NCI-H345 treated with DMSO at 0.1 percent for 48 hours (cell line): Measurements from ENCODE around the gene UBE2K.
"Not testable (repeated sequence)": the region's sequence is repeated elsewhere in the genome, so short reads cannot be mapped to it uniquely, and the experiment has no call there.

ENCODE experiments used
- DNase-seq: peaks from one replicate; lab custom pipeline; 2025; ENCODE audit not compliant: unreplicated experiment; lab: John Stamatoyannopoulos, UW

The UBE2K gene

GRCh38 chr4:39687014-39687413, 10.9 kb upstream of the UBE2K start:
- no peak for DNase-seq

- DNase-seq, result no peak
Observed at GRCh38 chr4:39689970-39690369, 8.0 kb upstream of the UBE2K start.

- DNase-seq, result no peak
Observed at GRCh38 chr4:39698424-39699009, 581 bp downstream of the UBE2K start.

GRCh38 chr4:39699687-39700409, 1.9 kb downstream of the UBE2K start:
- DNase-seq, result no peak

GRCh38 chr4:39700554-39700953, 2.6 kb downstream of the UBE2K start:
- DNase-seq, result no peak

GRCh38 chr4:39702716-39703115, 4.8 kb downstream of the UBE2K start:
- DNase-seq, result no peak

- DNase-seq, result not testable (repeated sequence)
Observed at GRCh38 chr4:39704789-39705188, 6.9 kb downstream of the UBE2K start.

GRCh38 chr4:39706334-39706733, 8.4 kb downstream of the UBE2K start:
- no peak for DNase-seq

GRCh38 chr4:39706741-39707511, 9.0 kb downstream of the UBE2K start:
- DNase-seq, result no peak

GRCh38 chr4:39710098-39710896, 12.4 kb downstream of the UBE2K start:
- DNase-seq, result no peak

GRCh38 chr4:39712819-39713607, 15.1 kb downstream of the UBE2K start:
- DNase-seq, result no peak

- DNase-seq, result no peak
Observed at GRCh38 chr4:39713691-39714090, 15.8 kb downstream of the UBE2K start.

- no peak for DNase-seq
Observed at GRCh38 chr4:39714166-39714565, 16.2 kb downstream of the UBE2K start.

- no peak for DNase-seq
Observed at GRCh38 chr4:39715788-39716187, 17.9 kb downstream of the UBE2K start.

- DNase-seq, result no peak
Observed at GRCh38 chr4:39716356-39716755, 18.4 kb downstream of the UBE2K start.

- DNase-seq, result not testable (repeated sequence)
Observed at GRCh38 chr4:39717743-39718142, 19.8 kb downstream of the UBE2K start.

GRCh38 chr4:39718366-39719323, 20.7 kb downstream of the UBE2K start:
- DNase-seq, result no peak

GRCh38 chr4:39719804-39720580, 22.1 kb downstream of the UBE2K start:
- no peak for DNase-seq

- not testable (repeated sequence) for DNase-seq
Observed at GRCh38 chr4:39721273-39721672, 23.3 kb downstream of the UBE2K start.
